ENCODE data around the gene CTSZ. TPM values are rescaled to one million over a fixed set of nuclear protein-coding genes. Genes with fewer than 3 reads are reported as not detected.
"Not testable (repeated sequence)": the region's sequence is repeated elsewhere in the genome, so short reads cannot be mapped to it uniquely, and the experiment has no call there.

The CTSZ gene
- total and polyA plus RNA-seq, 10 of the 15 experiments (the other 5 are each of a cell fraction or from before 2014, with no cell fraction given) = 6.0 to 301 (median 154) TPM

DNA sequence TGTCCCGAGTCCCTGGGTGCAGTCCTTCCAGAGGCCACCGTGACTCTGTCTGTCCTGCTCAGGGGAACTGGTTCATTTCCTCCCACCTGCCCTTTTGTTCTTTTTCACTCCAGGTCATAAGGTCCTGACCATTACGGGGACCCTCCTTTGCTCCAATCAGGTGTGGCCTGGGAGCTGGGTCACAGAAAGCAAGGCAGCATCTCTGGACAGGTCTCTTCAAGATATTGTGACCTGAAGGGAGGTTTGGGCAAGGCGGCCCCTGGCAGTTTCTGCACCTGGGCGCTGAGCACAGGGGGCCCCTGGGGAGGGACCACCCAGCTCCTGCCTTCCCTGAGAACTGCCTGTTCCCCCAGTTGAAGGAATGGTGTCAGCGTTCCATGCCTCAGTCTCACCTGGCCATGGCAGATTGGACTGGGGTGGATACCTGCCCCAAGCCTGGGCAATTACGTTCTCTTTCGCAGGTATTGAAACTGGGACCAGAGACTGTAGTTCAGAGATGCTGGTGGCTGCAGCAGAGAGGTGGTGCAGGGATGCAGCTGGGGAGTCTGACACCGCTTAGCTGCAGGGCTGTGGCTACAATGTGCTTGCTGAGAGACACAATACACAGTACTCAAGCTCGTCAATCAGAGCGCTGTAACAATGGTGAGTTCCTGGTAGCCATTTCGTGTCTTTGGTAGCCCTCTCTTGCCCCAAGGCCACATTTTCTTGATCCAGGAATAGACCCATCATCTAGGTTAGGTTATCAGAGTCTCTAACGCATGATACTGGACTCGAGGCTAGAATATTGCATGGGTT, 41.6 kb downstream of the CTSZ start:
- intact Hi-C loops (cut with micrococcal nuclease; ENCODE audit: unreplicated experiment) (no loop called here), in situ Hi-C loops (cut with MboI) (no loop called here)
- Histone ChIP-seq H2AFZ (ENCODE audit: control insufficient read depth, low read depth, low read length) (no peak overlapping the region), H3K4me3 (no peak overlapping the region), H3K27ac (ENCODE audit: control insufficient read depth, insufficient read depth) (no peak overlapping the region), H4K20me1 (ENCODE audit: control insufficient read depth, insufficient read depth) (no peaks in the 10 kb centered on the region), H3K79me2 (ENCODE audit: control insufficient read depth, insufficient read depth, low read length) (no peaks in the 10 kb centered on the region), H3K4me1 (ENCODE audit: control insufficient read depth, insufficient read depth, low read length) (peaks cover 13% of the 10 kb centered on the region), H3K4me2 (ENCODE audit: control insufficient read depth, insufficient read depth) (no peak overlapping the region), H3K27me3 (replicated peaks in 1 of 2; ENCODE audit: control insufficient read depth in 2 of 2, insufficient read depth in 2 of 2, low read length in 1 of 2) (no peaks in the 10 kb centered on the region), H3K36me3 (ENCODE audit: control insufficient read depth in 2 of 2, insufficient read depth in 2 of 2, low read length in 1 of 2) (no peaks in the 10 kb centered on the region), H3K9ac (ENCODE audit: control insufficient read depth, insufficient read depth, low read length) (no peak overlapping the region), H3K9me3 (replicated peaks; ENCODE audit: control insufficient read depth, insufficient read depth, low read length) (peaks cover 2% of the 10 kb centered on the region; the same call in 2 of the 3 replicates)
- ChIA-PET SMC1A (ENCODE audit: uncharacterized antibody, unreplicated experiment) (interaction anchor here (0.6 kb wide), 1 partner anchor 25 kb away, joined by 3 read pairs; no protein-coding TSS in a partner anchor), RAD21 (ENCODE audit: unreplicated experiment) (no interaction called here), CTCF (no interaction called here), POLR2A (no interaction called here)
- TF ChIP-seq MTA2 (IDR thresholded peaks at IDR 0.05; ENCODE audit: low read depth) (no peak), STAT3 (IDR thresholded peaks at IDR 0.05; ENCODE audit: low read depth, low read length) (no peak), IRF5 (IDR thresholded peaks at IDR 0.05; ENCODE audit: borderline replicate concordance) (no peak), FOXM1 (IDR thresholded peaks at IDR 0.05; ENCODE audit: low read depth, low read length) (no peak), MXI1 (IDR thresholded peaks at IDR 0.05; ENCODE audit: low read depth, low read length) (no peak), MLLT1 (IDR thresholded peaks at IDR 0.05) (no peak), ZBTB40 (IDR thresholded peaks at IDR 0.05; ENCODE audit: borderline replicate concordance) (no peak), SIN3A (IDR thresholded peaks at IDR 0.05; ENCODE audit: low read depth, low read length) (no peak)
- ATAC-seq = no peak
- no TSS peak for BruUV-seq (replicated peaks)
- no peak for DNase-seq (ENCODE audit: low read depth, low spot score)
- WGBS (ENCODE audit: insufficient coverage, insufficient replicate concordance, low lambda C conversion rate, missing lambda C conversion rate) = 61% methylated on average over 14 of the region's 14 CpGs
- FAIRE-seq = no peak

DNA sequence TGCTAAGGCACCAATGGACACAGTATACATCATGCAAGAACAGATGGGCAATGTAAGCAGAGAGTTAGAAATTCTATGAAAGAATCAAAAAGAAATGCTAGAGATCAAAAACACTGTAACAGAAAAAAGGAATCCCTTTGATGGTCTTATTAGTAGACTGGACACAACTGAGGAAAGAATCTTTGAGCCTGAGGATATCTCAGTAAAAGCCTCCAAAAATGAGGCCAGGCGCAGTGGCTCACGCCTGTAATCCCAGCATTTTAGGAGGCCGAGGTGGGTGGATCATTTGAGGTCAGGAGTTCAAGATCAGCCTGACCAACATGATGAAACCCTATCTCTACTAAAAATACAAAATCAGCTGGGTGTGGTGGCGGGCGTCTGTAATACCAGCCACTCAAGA, 43.1 kb downstream of the CTSZ start:
- H3K4me3 ChIP-seq; FAIRE-seq; H3K27me3 ChIP-seq (replicated peaks in 1 of 2; ENCODE audit: control insufficient read depth in 2 of 2, insufficient read depth in 2 of 2, low read length in 1 of 2); in situ Hi-C loops (cut with MboI); H3K4me1 ChIP-seq (ENCODE audit: control insufficient read depth, insufficient read depth, low read length); H2AFZ ChIP-seq (ENCODE audit: control insufficient read depth, low read depth, low read length); BruUV-seq (replicated peaks); H3K4me2 ChIP-seq (ENCODE audit: control insufficient read depth, insufficient read depth); RAD21 ChIA-PET (ENCODE audit: unreplicated experiment); DNase-seq (ENCODE audit: low read depth, low spot score); H4K20me1 ChIP-seq (ENCODE audit: control insufficient read depth, insufficient read depth); H3K9me3 ChIP-seq (replicated peaks; ENCODE audit: control insufficient read depth, insufficient read depth, low read length); H3K36me3 ChIP-seq (ENCODE audit: control insufficient read depth in 2 of 2, insufficient read depth in 2 of 2, low read length in 1 of 2); SMC1A ChIA-PET (ENCODE audit: uncharacterized antibody, unreplicated experiment); H3K79me2 ChIP-seq (ENCODE audit: control insufficient read depth, insufficient read depth, low read length); POLR2A ChIA-PET; H3K9ac ChIP-seq (ENCODE audit: control insufficient read depth, insufficient read depth, low read length); ATAC-seq; intact Hi-C loops (cut with micrococcal nuclease; ENCODE audit: unreplicated experiment); H3K27ac ChIP-seq (ENCODE audit: control insufficient read depth, insufficient read depth): not testable (repeated sequence)
- CTCF ChIA-PET = interaction anchor here (1.0 kb wide), 1 partner anchor 14 kb away, joined by 3 read pairs; no protein-coding TSS in a partner anchor
- WGBS (ENCODE audit: insufficient coverage, insufficient replicate concordance, low lambda C conversion rate, missing lambda C conversion rate) = 52% methylated on average over 5 of the region's 5 CpGs

Data from GM12878 (cell line).